Esophagus mucosa (tissue), 1 donor: ENCODE measurements around the gene TMEM80. TPM values are rescaled to one million over a fixed set of nuclear protein-coding genes. Genes with fewer than 3 reads are reported as not detected.
"Not testable (repeated sequence)": the region's sequence is repeated elsewhere in the genome, so short reads cannot be mapped to it uniquely, and the experiment has no call there.

Experiments used
- ATAC-seq: fragments of 200-7000 bp; cut with Tn5 transposase; one replicate; pipeline ENCODE4 v1.9.1; 2020
- total RNA-seq: library from RNA; stranded (reverse); gene quantifications from one replicate; pipeline ENCODE4 v1.2.4, GENCODE V29; 2023
- donor health status: DM: yes; HTN: yes; CAD: no.

TMEM80 gene
- 15.7 TPM for total RNA-seq

DNA sequence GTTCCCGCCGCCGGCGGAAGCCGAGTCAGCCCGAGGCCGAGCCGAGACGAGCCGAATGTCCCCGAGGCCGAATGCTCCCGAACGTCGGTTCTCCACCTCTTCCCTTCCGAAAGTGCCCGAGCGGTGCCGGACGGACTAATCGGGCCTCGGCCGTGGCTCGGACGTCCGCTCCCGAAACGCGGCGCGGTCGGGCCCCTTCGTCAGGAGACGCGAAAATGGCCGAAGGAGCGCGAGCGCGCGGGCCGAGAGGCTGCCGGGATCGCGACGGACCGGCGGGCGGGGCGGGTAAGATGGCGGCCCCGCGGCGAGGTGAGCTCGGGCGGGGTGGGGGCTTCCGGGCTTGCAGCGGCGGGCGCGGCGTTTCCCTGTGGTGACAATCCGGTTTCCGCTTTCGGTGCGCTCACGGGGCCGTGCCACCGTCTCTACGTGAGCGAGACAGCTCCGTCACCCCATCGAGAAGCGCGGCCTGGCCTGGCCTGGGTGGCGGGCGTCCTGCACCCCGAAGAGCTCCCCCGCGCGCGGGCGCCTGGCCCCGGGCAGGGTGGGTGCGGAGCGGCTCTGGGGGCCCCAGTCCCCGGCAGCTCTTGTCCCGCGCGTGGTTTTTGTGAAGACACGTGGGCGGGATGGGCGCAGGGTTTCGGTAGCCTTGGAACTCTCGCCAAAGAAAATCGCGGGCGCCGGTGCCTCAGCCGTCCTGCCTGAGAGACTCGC is at the start of gene TMEM80:
TMEM80 (plus strand) TSS at position 279 of the 711 bp plus-strand sequence; CDS start at position 291, 12 bp downstream.
- ATAC-seq, result peak; percentile 79

GRCh38 chr11:646214-646613 is 49.4 kb upstream of the TMEM80 start:
- no peak for ATAC-seq

GRCh38 chr11:647672-648158 is 47.9 kb upstream of the TMEM80 start:
- not testable (repeated sequence) for ATAC-seq

DNA sequence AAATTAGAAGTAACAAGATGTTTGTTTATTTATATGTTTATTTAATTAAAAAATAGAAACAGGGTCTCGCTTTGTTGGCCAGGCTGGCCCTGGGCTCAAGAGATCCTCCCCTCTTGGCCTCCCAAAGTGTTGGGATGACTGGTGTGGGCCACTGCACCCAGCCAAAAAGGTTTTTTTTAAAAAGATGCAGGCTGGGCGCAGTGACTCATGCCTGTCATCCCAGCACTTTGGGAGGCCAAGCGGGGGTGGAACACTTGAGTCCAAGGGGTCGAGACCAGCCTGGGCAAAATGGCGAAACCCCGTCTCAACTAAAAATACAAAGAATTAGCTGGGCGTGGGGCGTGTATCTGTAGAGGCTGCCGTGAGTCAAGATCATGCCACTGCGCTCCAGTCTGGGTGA is 45.1 kb upstream of the TMEM80 start:
- ATAC-seq, result no peak

GRCh38 chr11:653136-653535 is 42.5 kb upstream of the TMEM80 start:
- ATAC-seq, result not testable (repeated sequence)

DNA sequence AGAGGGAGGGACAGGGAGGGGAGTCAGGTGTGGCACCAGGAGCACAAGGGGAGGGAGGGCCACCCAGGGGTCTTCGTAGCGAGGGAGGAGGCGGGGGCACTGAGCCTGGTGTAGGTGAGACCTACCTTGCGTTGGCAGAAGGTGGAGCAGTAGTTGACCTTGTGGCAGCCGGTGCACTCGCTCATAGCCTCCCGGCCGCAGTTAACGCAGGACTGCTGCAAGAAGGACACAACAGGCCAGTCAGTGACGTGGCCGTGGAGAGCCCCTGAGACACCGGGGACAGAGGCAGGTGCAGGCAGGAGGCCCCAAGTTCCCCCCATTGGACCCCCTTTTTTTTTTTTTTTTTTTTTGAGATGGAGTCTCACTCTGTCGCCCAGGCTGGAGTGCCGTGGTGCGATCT is 41.8 kb upstream of the TMEM80 start:
- ATAC-seq, result peak; percentile 28

DNA sequence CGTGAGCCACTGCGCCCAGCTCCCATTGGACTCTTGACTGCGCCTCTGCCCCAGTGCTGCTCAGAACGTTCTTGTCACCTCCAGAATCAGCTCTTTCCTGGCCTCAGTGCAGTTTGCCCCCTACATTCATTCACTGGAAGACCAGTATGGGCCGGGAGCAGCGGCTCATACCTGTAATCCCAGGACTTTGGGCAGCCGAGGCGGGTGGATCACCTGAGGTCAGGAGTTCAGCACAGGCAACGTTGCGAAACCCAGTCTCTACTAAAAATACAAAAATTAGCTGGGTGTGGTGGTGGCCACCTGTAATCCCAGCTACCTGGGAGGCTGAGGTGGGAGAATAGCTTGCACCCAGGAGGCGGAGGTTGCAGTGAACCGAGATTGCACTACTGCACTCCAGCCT is 41.2 kb upstream of the TMEM80 start:
- not testable (repeated sequence) for ATAC-seq

DNA sequence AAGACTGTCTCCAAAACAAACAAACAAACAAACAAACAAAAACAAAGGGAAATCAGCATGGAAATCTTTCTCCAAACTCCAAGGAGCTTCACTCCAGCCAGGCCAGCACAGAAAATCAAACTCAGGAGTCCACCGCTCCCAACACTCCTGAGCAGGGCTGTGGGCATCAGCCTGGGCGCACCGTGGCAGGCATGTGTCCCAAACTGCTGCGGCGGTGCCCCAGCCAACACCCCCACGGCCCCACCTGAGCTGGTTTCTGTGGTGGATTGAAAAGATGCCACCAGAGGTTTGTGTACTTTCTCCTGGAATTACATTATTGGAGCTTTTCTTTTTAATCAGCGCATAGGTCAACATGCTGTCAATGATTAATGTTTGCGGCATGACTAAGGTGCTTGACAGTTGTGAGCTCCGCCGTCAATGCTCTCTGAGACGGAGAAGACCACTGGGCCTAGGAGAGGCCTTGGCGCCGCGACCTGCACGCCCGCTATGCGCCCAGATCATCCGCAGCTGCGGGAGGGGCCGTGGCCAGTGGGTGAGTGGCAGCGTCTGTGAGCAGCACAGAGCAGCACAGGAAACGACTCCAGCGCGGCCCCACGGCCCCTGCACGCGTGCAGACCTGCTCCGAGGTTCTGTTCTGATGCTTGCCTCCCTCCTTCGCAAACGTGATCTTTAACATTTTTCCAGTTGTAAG is 40.4 kb upstream of the TMEM80 start:
- no peak for ATAC-seq

DNA sequence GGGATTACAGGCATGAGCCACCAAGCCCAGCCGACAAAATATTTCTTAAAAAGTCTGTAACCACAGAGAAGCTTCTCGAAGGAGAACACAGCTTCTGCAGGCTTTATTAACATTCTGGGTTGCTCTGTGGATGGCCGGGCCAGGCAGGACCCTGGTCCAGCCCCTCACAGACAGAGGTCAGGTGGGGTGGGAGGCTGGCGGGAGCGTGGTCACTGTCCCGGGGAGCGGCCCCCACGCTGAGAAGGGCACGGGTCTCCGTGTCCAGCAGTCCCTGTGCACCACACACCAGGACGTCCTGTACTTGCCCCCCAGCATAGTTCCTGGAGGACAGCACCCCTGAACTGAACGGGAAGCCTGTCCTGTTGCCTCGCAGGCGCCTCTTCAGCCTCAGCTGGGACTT is 39.2 kb upstream of the TMEM80 start:
- no peak for ATAC-seq

- no peak for ATAC-seq
Measured at GRCh38 chr11:656866-657265, 38.8 kb upstream of the TMEM80 start.

GRCh38 chr11:657691-658126 is 37.9 kb upstream of the TMEM80 start:
- ATAC-seq, result no peak

GRCh38 chr11:659532-660085 is 36.0 kb upstream of the TMEM80 start:
- no peak for ATAC-seq

GRCh38 chr11:660281-660680 is 35.3 kb upstream of the TMEM80 start:
- no peak for ATAC-seq

GRCh38 chr11:660681-661444 is 34.8 kb upstream of the TMEM80 start:
- no peak for ATAC-seq

GRCh38 chr11:662689-663274 is 32.8 kb upstream of the TMEM80 start:
- peak; percentile 65 for ATAC-seq

- no peak for ATAC-seq
Measured at GRCh38 chr11:665062-665703, 30.4 kb upstream of the TMEM80 start.

DNA sequence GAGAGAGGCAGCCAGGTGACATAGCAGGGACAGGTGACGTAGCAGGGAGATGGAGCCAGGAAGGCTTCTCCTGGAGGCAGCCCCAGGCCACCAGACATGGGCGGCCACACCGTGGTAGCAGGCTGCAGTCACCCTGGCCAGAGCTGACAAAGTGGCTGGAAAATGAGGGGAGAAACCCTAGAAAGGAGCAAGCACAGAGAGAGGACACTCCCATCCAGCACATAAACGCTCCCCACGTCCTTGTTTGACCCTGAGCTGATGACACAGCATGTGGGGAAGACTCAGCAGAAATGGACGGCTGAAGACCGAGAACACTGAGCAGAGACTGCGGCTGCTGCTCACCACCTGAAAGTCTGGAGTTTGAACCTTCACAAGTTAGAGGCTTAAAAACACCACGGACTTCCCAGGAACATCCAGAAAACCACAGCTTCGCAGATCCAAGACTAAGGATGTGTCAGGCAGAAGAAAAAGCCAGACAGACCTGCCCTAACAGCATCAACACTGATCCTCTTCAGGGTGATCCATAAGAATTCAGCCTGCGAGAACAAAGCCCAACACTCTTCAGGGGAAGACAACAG is 29.8 kb upstream of the TMEM80 start:
- ATAC-seq, result peak; percentile 65

GRCh38 chr11:673866-674265 is 21.8 kb upstream of the TMEM80 start:
- no peak for ATAC-seq

GRCh38 chr11:674406-674805 is 21.2 kb upstream of the TMEM80 start:
- no peak for ATAC-seq

DNA sequence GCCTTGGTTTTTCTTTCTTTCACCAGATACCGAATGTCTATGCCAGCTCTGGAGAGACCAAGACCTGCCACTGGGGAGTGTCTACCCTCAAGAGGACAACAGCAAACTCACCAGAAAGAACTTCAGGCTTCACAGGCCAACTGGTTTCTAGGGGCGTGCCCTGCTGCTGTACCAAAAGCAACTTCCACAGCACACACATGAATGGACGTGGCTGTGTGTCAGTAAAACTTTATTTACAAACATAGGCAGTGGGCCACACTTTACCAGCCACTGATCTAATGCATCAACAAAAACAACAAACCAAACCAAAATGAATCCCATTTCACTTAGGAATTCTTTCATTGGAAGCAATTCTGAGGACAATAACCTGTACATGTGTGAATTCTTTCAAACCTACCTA is 17.3 kb upstream of the TMEM80 start:
- no peak for ATAC-seq
